Measurements from ENCODE around the gene FAM193B.

The FAM193B gene

GRCh38 chr5:177598477-177598876, 44.1 kb upstream of the FAM193B start:
- Histone ChIP-seq H3K9me3 (ENCODE audit: insufficient read depth, low read length) (no peaks in the 10 kb centered on the region), H3K27me3 (ENCODE audit: low read depth, low read length) (no peaks in the 10 kb centered on the region), H3K4me3 (ENCODE audit: low read length) (no peak overlapping the region), H4K20me1 (ENCODE audit: insufficient read depth, low read length) (no peaks in the 10 kb centered on the region), H3K9ac (ENCODE audit: low read length) (no peak overlapping the region), H3K36me3 (replicated peaks; ENCODE audit: low read depth, low read length) (peaks cover 34% of the 10 kb centered on the region), H3K79me2 (ENCODE audit: low read length) (peaks cover 27% of the 10 kb centered on the region), H3K27ac (ENCODE audit: low read length) (no peak overlapping the region), H2AFZ (ENCODE audit: low read depth, low read length) (no peak overlapping the region), H3K4me2 (ENCODE audit: low read length) (no peak overlapping the region), H3K4me1 (ENCODE audit: low read length) (peaks cover 11% of the 10 kb centered on the region)
- no peak for TF ChIP-seq CTCF (IDR thresholded peaks at IDR 0.05; ENCODE audit: low read depth, low read length)
- no peak for TF ChIP-seq EZH2phosphoT487 (IDR thresholded peaks at IDR 0.05; ENCODE audit: low read depth)

GRCh38 chr5:177596775-177597238, 42.4 kb upstream of the FAM193B start:
- Histone ChIP-seq H3K27ac (ENCODE audit: low read length) (no peak overlapping the region), H3K36me3 (replicated peaks; ENCODE audit: low read depth, low read length) (peaks cover 38% of the 10 kb centered on the region), H4K20me1 (ENCODE audit: insufficient read depth, low read length) (no peaks in the 10 kb centered on the region), H3K4me1 (ENCODE audit: low read length) (peaks cover 18% of the 10 kb centered on the region), H3K9me3 (ENCODE audit: insufficient read depth, low read length) (no peaks in the 10 kb centered on the region), H3K27me3 (ENCODE audit: low read depth, low read length) (no peaks in the 10 kb centered on the region), H3K9ac (ENCODE audit: low read length) (no peak overlapping the region), H2AFZ (ENCODE audit: low read depth, low read length) (no peak overlapping the region), H3K4me2 (ENCODE audit: low read length) (no peak overlapping the region), H3K79me2 (ENCODE audit: low read length) (peaks cover 43% of the 10 kb centered on the region), H3K4me3 (ENCODE audit: low read length) (no peak overlapping the region)
- TF ChIP-seq CTCF (IDR thresholded peaks at IDR 0.05; ENCODE audit: low read depth, low read length), result no peak

- H4K20me1 ChIP-seq (ENCODE audit: insufficient read depth, low read length), result no peaks in the 10 kb centered on the region
- H3K9ac ChIP-seq (ENCODE audit: low read length), result no peak overlapping the region
- H3K4me1 ChIP-seq (ENCODE audit: low read length), result peaks cover 22% of the 10 kb centered on the region
- no peak overlapping the region for H3K4me3 ChIP-seq (ENCODE audit: low read length)
- no peak overlapping the region for H2AFZ ChIP-seq (ENCODE audit: low read depth, low read length)
- H3K9me3 ChIP-seq (ENCODE audit: insufficient read depth, low read length), result no peaks in the 10 kb centered on the region
- H3K36me3 ChIP-seq (replicated peaks; ENCODE audit: low read depth, low read length), result peaks cover 38% of the 10 kb centered on the region
- no peak overlapping the region for H3K27ac ChIP-seq (ENCODE audit: low read length)
- peaks cover 38% of the 10 kb centered on the region for H3K79me2 ChIP-seq (ENCODE audit: low read length)
- no peak for TF ChIP-seq EZH2phosphoT487 (IDR thresholded peaks at IDR 0.05; ENCODE audit: low read depth)
- no peak for TF ChIP-seq CTCF (IDR thresholded peaks at IDR 0.05; ENCODE audit: low read depth, low read length)
- no peak overlapping the region for H3K4me2 ChIP-seq (ENCODE audit: low read length)
- no peaks in the 10 kb centered on the region for H3K27me3 ChIP-seq (ENCODE audit: low read depth, low read length)
Observed at GRCh38 chr5:177595991-177596774, 41.8 kb upstream of the FAM193B start.

GRCh38 chr5:177595026-177595585, 40.7 kb upstream of the FAM193B start:
- Histone ChIP-seq H3K79me2 (ENCODE audit: low read length) (peaks cover 27% of the 10 kb centered on the region), H2AFZ (ENCODE audit: low read depth, low read length) (no peak overlapping the region), H3K9ac (ENCODE audit: low read length) (no peak overlapping the region), H3K27me3 (ENCODE audit: low read depth, low read length) (no peaks in the 10 kb centered on the region), H3K36me3 (replicated peaks; ENCODE audit: low read depth, low read length) (peaks cover 38% of the 10 kb centered on the region), H3K4me1 (ENCODE audit: low read length) (peaks cover 16% of the 10 kb centered on the region), H3K4me2 (ENCODE audit: low read length) (no peak overlapping the region), H3K27ac (ENCODE audit: low read length) (no peak overlapping the region), H4K20me1 (ENCODE audit: insufficient read depth, low read length) (no peaks in the 10 kb centered on the region), H3K4me3 (ENCODE audit: low read length) (no peak overlapping the region), H3K9me3 (ENCODE audit: insufficient read depth, low read length) (no peaks in the 10 kb centered on the region)
- no peak for TF ChIP-seq CTCF (IDR thresholded peaks at IDR 0.05; ENCODE audit: low read depth, low read length)
- no peak for TF ChIP-seq EZH2phosphoT487 (IDR thresholded peaks at IDR 0.05; ENCODE audit: low read depth)
